Caco-2 (cell line): Measurements from ENCODE around the gene ACSS1. TPM values are rescaled to one million over a fixed set of nuclear protein-coding genes. Genes with fewer than 3 reads are reported as not detected.

ENCODE experiments used
- Bru-seq: library from RNA; stranded (reverse); fragments of 400-500 nt; gene quantifications from one replicate; lab custom pipeline; 2021; lab: Mats Ljungman, UMichigan
- BruChase-seq, 2 experiments: library from RNA; stranded (reverse); fragments of 400-500 nt; gene quantifications; one replicate each; lab custom pipeline; 2021; lab: Mats Ljungman, UMichigan
- BruUV-seq: library from RNA; stranded (reverse); fragments of 400-500 nt; replicated peaks from 2 replicates; lab custom pipeline; 2021; lab: Mats Ljungman, UMichigan
- CTCF ChIA-PET: fragments of 300-600 bp; sonication (Branson Sonifier 250); formaldehyde crosslinking; loops from one replicate; lab custom pipeline; 2022; ENCODE audit warnings: antibody characterized with exemption; lab: Charles Lee
- POLR2A ChIA-PET: fragments of 300-600 bp; sonication (Branson Sonifier 250); formaldehyde crosslinking; loops from one replicate; lab custom pipeline; 2022; ENCODE audit warnings: antibody characterized with exemption; lab: Charles Lee
- DNase-seq, 2 experiments: peaks; one replicate each; pipeline versions ENCODE4 v3.0.0 to v3.0.0-alpha.2; 2020 to 2022
- H3K27me3 ChIP-seq: replicated peaks from 2 replicates; pipeline ENCODE4 v1.6.0; 2011; ENCODE audit warnings: low read length; ENCODE audit not compliant: control insufficient read depth, insufficient read depth
- H3K36me3 ChIP-seq: 2 replicates; pipeline ENCODE4 v1.5.1; 2011; ENCODE audit warnings: low read length; ENCODE audit not compliant: control insufficient read depth, insufficient read depth
- H3K4me1 ChIP-seq: fragments of 250-450 bp; sonication (Bioruptor Pico); 2 replicates; pipeline ENCODE4 v1.5.1; 2020; ENCODE audit warnings: mild to moderate bottlenecking
- H3K4me3 ChIP-seq: 2 replicates; pipeline ENCODE4 v1.5.1; 2011; ENCODE audit warnings: low read depth, mild to moderate bottlenecking, control low read depth, low read length
- H3K9me3 ChIP-seq: fragments of 250-450 bp; sonication (Bioruptor Pico); 2 replicates; pipeline ENCODE4 v1.5.1; 2020; ENCODE audit warnings: mild to moderate bottlenecking, moderate library complexity
- H3K27ac Mint-ChIP-seq: one replicate; pipeline ENCODE4 v1.8.0; 2022; ENCODE audit warnings: mixed read lengths; ENCODE audit not compliant: unreplicated experiment
- H3K27me3 Mint-ChIP-seq: one replicate; pipeline ENCODE4 v1.8.0; 2022; ENCODE audit warnings: mixed read lengths; ENCODE audit not compliant: insufficient read depth, unreplicated experiment
- H3K36me3 Mint-ChIP-seq: one replicate; pipeline ENCODE4 v1.8.0; 2022; ENCODE audit warnings: mild to moderate bottlenecking, mixed read lengths; ENCODE audit not compliant: insufficient read depth, unreplicated experiment
- H3K4me1 Mint-ChIP-seq: one replicate; pipeline ENCODE4 v1.8.0; 2022; ENCODE audit warnings: low read depth, mixed read lengths; ENCODE audit not compliant: unreplicated experiment
- H3K4me3 Mint-ChIP-seq: one replicate; pipeline ENCODE4 v1.8.0; 2022; ENCODE audit warnings: mild to moderate bottlenecking, moderate library complexity, mixed read lengths; ENCODE audit not compliant: unreplicated experiment
- H3K9me3 Mint-ChIP-seq: one replicate; pipeline ENCODE4 v1.8.0; 2022; ENCODE audit warnings: mixed read lengths; ENCODE audit not compliant: unreplicated experiment
- intact Hi-C: fragments of 100-400 bp; cut with micrococcal nuclease; formaldehyde crosslinking; loops from one replicate; pipeline ENCODE4 v1.10.0; 2022; ENCODE audit not compliant: unreplicated experiment
- long read RNA-seq: library from polyadenylated mRNA; stranded (forward); transcript quantifications from one replicate; pipeline ENCODE4 v2.0.0, GENCODE V29; 2022
- total RNA-seq: library from RNA; stranded (reverse); gene quantifications from 2 replicates; pipeline ENCODE4 v1.2.3, GENCODE V29; 2022
- TF ChIP-seq, protein P1 (sequence below), 2 experiments: fragments of 200-600 bp in 1 of 2; IDR thresholded peaks; 1 replicate in 1 of 2; 2 replicates in 1 of 2; pipeline versions ENCODE4 v1.5.1 to v1.8.0; 2011 to 2022; ENCODE audit warnings: antibody characterized with exemption in 1 of 2, control low read depth in 1 of 2, inconsistent platforms in 1 of 2, low read depth in 1 of 2, low read length in 1 of 2, mild to moderate bottlenecking in 1 of 2, moderate library complexity in 1 of 2; ENCODE audit not compliant: insufficient read depth in 1 of 2, severe bottlenecking in 1 of 2, unreplicated experiment in 1 of 2

ACSS1 gene
- total RNA-seq (81.9 and 113 TPM in 2 replicates), Bru-seq, nascent RNA (percentile 83 among the genes with signal in this experiment), BruChase-seq, experiment 1, labeled RNA remaining after a 2-hour chase (percentile 83 among the genes with signal in this experiment), BruChase-seq, experiment 2, labeled RNA remaining after a 6-hour chase (percentile 81 among the genes with signal in this experiment)
- long read RNA-seq, full-length matches to known transcripts, result 136 of 245 reads
- long read RNA-seq, partial matches to known transcripts, result 17 of 245 reads
- long read RNA-seq, other reads (novel, unspliced or antisense), result 92 of 245 reads

- DNase-seq, result peak; percentile 64 to 67
- TF ChIP-seq, protein P1, sequence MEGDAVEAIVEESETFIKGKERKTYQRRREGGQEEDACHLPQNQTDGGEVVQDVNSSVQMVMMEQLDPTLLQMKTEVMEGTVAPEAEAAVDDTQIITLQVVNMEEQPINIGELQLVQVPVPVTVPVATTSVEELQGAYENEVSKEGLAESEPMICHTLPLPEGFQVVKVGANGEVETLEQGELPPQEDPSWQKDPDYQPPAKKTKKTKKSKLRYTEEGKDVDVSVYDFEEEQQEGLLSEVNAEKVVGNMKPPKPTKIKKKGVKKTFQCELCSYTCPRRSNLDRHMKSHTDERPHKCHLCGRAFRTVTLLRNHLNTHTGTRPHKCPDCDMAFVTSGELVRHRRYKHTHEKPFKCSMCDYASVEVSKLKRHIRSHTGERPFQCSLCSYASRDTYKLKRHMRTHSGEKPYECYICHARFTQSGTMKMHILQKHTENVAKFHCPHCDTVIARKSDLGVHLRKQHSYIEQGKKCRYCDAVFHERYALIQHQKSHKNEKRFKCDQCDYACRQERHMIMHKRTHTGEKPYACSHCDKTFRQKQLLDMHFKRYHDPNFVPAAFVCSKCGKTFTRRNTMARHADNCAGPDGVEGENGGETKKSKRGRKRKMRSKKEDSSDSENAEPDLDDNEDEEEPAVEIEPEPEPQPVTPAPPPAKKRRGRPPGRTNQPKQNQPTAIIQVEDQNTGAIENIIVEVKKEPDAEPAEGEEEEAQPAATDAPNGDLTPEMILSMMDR (IDR thresholded peaks at IDR 0.05; ENCODE audit: insufficient read depth in 1 of 2, low read depth in 1 of 2, low read length in 1 of 2, severe bottlenecking in 1 of 2, unreplicated experiment in 1 of 2), result no peak
- Histone ChIP-seq H3K4me1 (peaks cover 66% of the 10 kb centered on the region), H3K27me3 (no peaks in the 10 kb centered on the region), H3K36me3 (no peaks in the 10 kb centered on the region), H3K9me3 (no peaks in the 10 kb centered on the region), H3K4me3 (peak within 1 kb of the TSS; percentile 77)
- CTCF ChIA-PET, result interaction anchor here (1.6 kb wide), 1 partner anchor 65 kb away, joined by 4 read pairs; no protein-coding TSS in a partner anchor
- Mint-ChIP-seq H3K4me1 (peaks cover 38% of the 10 kb centered on the region), H3K9me3 (no peaks in the 10 kb centered on the region), H3K4me3 (peak within 1 kb of the TSS; percentile 72), H3K27me3 (no peaks in the 10 kb centered on the region), H3K27ac (peak within 1 kb of the TSS; percentile 21), H3K36me3 (peaks cover 8% of the 10 kb centered on the region)
- BruUV-seq, result no TSS peak
- POLR2A ChIA-PET, result interaction anchor here (0.5 to 1.1 kb wide), 3 partner anchors 27 to 334 kb away, joined by 3 read pairs; no protein-coding TSS in a partner anchor
- intact Hi-C loops, result no loop called here
Measured at GRCh38 chr20:25058051-25058846, at the start of gene ACSS1. TSS of gene ACSS1 (minus strand) at chr20:25058139. CDS start at chr20:25058102, 37 bp downstream.

- CTCF ChIA-PET, result no interaction called here
- H3K9me3 ChIP-seq, result no peaks in the 10 kb centered on the region
- Mint-ChIP-seq H3K27me3 (peaks cover 8% of the 10 kb centered on the region), H3K4me3 (no peak overlapping the region), H3K36me3 (no peaks in the 10 kb centered on the region), H3K9me3 (no peaks in the 10 kb centered on the region), H3K4me1 (peaks cover 14% of the 10 kb centered on the region), H3K27ac (peak overlapping the region; percentile 11)
- no peak for DNase-seq
- no peaks in the 10 kb centered on the region for H3K27me3 ChIP-seq
- no TSS peak for BruUV-seq
- peaks cover 16% of the 10 kb centered on the region for H3K4me1 ChIP-seq
- H3K36me3 ChIP-seq, result no peaks in the 10 kb centered on the region
- H3K4me3 ChIP-seq, result no peak overlapping the region
- intact Hi-C loops, result no loop called here
- POLR2A ChIA-PET, result no interaction called here
- TF ChIP-seq, protein P1 (IDR thresholded peaks at IDR 0.05; ENCODE audit: insufficient read depth in 1 of 2, low read depth in 1 of 2, low read length in 1 of 2, severe bottlenecking in 1 of 2, unreplicated experiment in 1 of 2), result no peak
Measured at GRCh38 chr20:25103526-25103925, 45.6 kb upstream of the ACSS1 start.

GRCh38 chr20:25100914-25101313, 43.0 kb upstream of the ACSS1 start:
- no peaks in the 10 kb centered on the region for H3K9me3 ChIP-seq
- H3K27me3 Mint-ChIP-seq, result no peaks in the 10 kb centered on the region
- no peaks in the 10 kb centered on the region for H3K36me3 ChIP-seq
- BruUV-seq, result no TSS peak
- H3K36me3 Mint-ChIP-seq, result no peaks in the 10 kb centered on the region
- POLR2A ChIA-PET, result no interaction called here
- CTCF ChIA-PET, result no interaction called here
- intact Hi-C loops, result no loop called here
- H3K27me3 ChIP-seq, result no peaks in the 10 kb centered on the region
- no peak for DNase-seq
- no peak overlapping the region for H3K4me3 Mint-ChIP-seq
- H3K9me3 Mint-ChIP-seq, result no peaks in the 10 kb centered on the region
- H3K4me1 ChIP-seq, result peaks cover 16% of the 10 kb centered on the region
- peaks cover 14% of the 10 kb centered on the region for H3K4me1 Mint-ChIP-seq
- TF ChIP-seq, protein P1 (IDR thresholded peaks at IDR 0.05; ENCODE audit: insufficient read depth in 1 of 2, low read depth in 1 of 2, low read length in 1 of 2, severe bottlenecking in 1 of 2, unreplicated experiment in 1 of 2), result no peak
- H3K4me3 ChIP-seq, result no peak overlapping the region
- no peak overlapping the region for H3K27ac Mint-ChIP-seq
